UCSD-AML1 (cell line): ENCODE data around the gene SLC2A2.

Experiments
- DNase-seq: peaks from one replicate; lab custom pipeline; 2025; ENCODE audit not compliant: unreplicated experiment; lab: John Stamatoyannopoulos, UW

Gene SLC2A2

GRCh38 chr3:171026597-171027293 lies at the start of gene SLC2A2:
Gene SLC2A2, minus strand, starts transcription at chr3:171026720. Its CDS starts 50 bp downstream, at chr3:171026670.
- DNase-seq: no peak

- no peak for DNase-seq
These were observed 45.9 kb upstream of the SLC2A2 start for GRCh38 chr3:171072432-171072831.

- no peak for DNase-seq
These were observed 42.1 kb upstream of the SLC2A2 start for GRCh38 chr3:171068658-171069057.

GRCh38 chr3:171066206-171066605 lies 39.7 kb upstream of the SLC2A2 start:
- no peak for DNase-seq

- no peak for DNase-seq
These were observed 39.2 kb upstream of the SLC2A2 start for GRCh38 chr3:171065732-171066131.

GRCh38 chr3:171064461-171064860 lies 37.9 kb upstream of the SLC2A2 start:
- no peak for DNase-seq

- DNase-seq: no peak
These were observed 35.2 kb upstream of the SLC2A2 start for GRCh38 chr3:171061749-171062148.

- no peak for DNase-seq
These were observed 33.5 kb upstream of the SLC2A2 start for GRCh38 chr3:171059978-171060377.

GRCh38 chr3:171058873-171059603 lies 32.5 kb upstream of the SLC2A2 start:
- DNase-seq: no peak

GRCh38 chr3:171058058-171058457 lies 31.5 kb upstream of the SLC2A2 start:
- no peak for DNase-seq

GRCh38 chr3:171057072-171057471 lies 30.6 kb upstream of the SLC2A2 start:
- DNase-seq: no peak

- no peak for DNase-seq
These were observed 30.0 kb upstream of the SLC2A2 start for GRCh38 chr3:171056528-171056927.

GRCh38 chr3:171055336-171056178 lies 29.0 kb upstream of the SLC2A2 start:
- DNase-seq: no peak

GRCh38 chr3:171054921-171055320 lies 28.4 kb upstream of the SLC2A2 start:
- no peak for DNase-seq

- DNase-seq: no peak
These were observed 27.7 kb upstream of the SLC2A2 start for GRCh38 chr3:171054231-171054630.

GRCh38 chr3:171049861-171050444 lies 23.4 kb upstream of the SLC2A2 start:
- DNase-seq: peak; percentile 25

- no peak for DNase-seq
These were observed 20.2 kb upstream of the SLC2A2 start for GRCh38 chr3:171046760-171047159.

- no peak for DNase-seq
These were observed 18.6 kb upstream of the SLC2A2 start for GRCh38 chr3:171044835-171045793.

- no peak for DNase-seq
These were observed 17.9 kb upstream of the SLC2A2 start for GRCh38 chr3:171044384-171044783.

GRCh38 chr3:171039674-171040073 lies 13.2 kb upstream of the SLC2A2 start:
- DNase-seq: no peak
